ENCODE measurements around the gene SPATS2L.

DNA sequence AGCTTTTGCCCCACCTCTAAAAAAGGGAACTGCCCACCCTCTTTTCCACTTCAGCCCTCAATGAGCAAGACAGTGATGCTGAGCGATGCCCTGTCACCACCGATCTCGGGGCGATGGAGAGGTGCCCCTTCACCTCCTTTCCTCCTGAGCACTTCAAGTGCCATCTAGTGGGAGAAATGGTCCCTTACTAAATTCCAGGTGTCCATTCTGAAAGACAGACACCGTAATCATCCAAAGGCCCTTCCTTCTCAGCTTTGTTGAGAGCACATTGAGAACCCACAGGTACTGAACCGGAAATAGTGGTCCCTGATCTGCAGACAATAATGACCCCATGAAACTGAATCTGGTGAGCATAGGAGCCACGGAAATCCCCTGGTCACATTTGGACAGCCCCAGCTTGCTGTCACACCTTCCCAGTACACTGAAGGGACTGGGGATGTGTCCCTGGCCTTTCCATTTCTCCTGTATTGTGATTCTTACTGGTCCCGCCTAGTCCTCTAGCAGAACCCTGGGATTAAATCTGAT lies 164.9 kb downstream of the SPATS2L start:
- TF ChIP-seq, protein P1, sequence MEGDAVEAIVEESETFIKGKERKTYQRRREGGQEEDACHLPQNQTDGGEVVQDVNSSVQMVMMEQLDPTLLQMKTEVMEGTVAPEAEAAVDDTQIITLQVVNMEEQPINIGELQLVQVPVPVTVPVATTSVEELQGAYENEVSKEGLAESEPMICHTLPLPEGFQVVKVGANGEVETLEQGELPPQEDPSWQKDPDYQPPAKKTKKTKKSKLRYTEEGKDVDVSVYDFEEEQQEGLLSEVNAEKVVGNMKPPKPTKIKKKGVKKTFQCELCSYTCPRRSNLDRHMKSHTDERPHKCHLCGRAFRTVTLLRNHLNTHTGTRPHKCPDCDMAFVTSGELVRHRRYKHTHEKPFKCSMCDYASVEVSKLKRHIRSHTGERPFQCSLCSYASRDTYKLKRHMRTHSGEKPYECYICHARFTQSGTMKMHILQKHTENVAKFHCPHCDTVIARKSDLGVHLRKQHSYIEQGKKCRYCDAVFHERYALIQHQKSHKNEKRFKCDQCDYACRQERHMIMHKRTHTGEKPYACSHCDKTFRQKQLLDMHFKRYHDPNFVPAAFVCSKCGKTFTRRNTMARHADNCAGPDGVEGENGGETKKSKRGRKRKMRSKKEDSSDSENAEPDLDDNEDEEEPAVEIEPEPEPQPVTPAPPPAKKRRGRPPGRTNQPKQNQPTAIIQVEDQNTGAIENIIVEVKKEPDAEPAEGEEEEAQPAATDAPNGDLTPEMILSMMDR (IDR thresholded peaks at IDR 0.05; ENCODE audit: insufficient read depth, low read depth, low read length): peak; percentile 48
- TF ChIP-seq EZH2 (IDR thresholded peaks at IDR 0.05; ENCODE audit: insufficient read depth, low read length): no peak
